ENCODE data around the gene EXOC1. TPM values are rescaled to one million over a fixed set of nuclear protein-coding genes. Genes with fewer than 3 reads are reported as not detected.

EXOC1 gene
- total and polyA plus RNA-seq, 10 of the 15 experiments (the other 5 are each of a cell fraction or from before 2014, with no cell fraction given) = 11.8 to 36.6 (median 21.1) TPM

GRCh38 chr4:55876387-55876786 lies 22.9 kb downstream of the EXOC1 start (continued):
- TF ChIP-seq SMARCA5 (IDR thresholded peaks at IDR 0.05) (no peak), BHLHE40 (IDR thresholded peaks at IDR 0.05; ENCODE audit: borderline replicate concordance in 1 of 2, low read depth in 2 of 2, low read length in 1 of 2) (no peak), ZNF384 (IDR thresholded peaks at IDR 0.05; ENCODE audit: borderline replicate concordance, low read depth, low read length) (no peak), POLR2A (IDR thresholded peaks at IDR 0.05; ENCODE audit: low read depth, low read length) (no peak), IRF4 (IDR thresholded peaks at IDR 0.05; ENCODE audit: low read depth, low read length) (no peak), BCL3 (IDR thresholded peaks at IDR 0.05; ENCODE audit: borderline replicate concordance, insufficient read depth, low read depth, low read length, poor library complexity, severe bottlenecking) (no peak), CREM (IDR thresholded peaks at IDR 0.05; ENCODE audit: low read depth) (no peak), ZNF592 (IDR thresholded peaks at IDR 0.05) (no peak), POLR2AphosphoS5 (IDR thresholded peaks at IDR 0.05; ENCODE audit: low read length) (no peak), PRDM15 (CRISPR knock-in tag; IDR thresholded peaks at IDR 0.05) (no peak)

Data from GM12878 (cell line).